HepG2 (cell line): ENCODE data around the gene ACBD7. TPM values are rescaled to one million over a fixed set of nuclear protein-coding genes. Genes with fewer than 3 reads are reported as not detected.

Source experiments
- DR1 ChIP-seq: sonication (generic); formaldehyde crosslinking; IDR thresholded peaks from 2 replicates; pipeline ENCODE4 v1.8.0; 2021; ENCODE audit warnings: mild to moderate bottlenecking, missing genetic modification reagents, inconsistent platforms
- GABPB1 ChIP-seq: IDR thresholded peaks from 2 replicates; pipeline ENCODE4 v1.6.1; 2016; ENCODE audit warnings: mild to moderate bottlenecking, missing genetic modification reagents, moderate library complexity, missing compliant biosample characterization
- GATAD1 ChIP-seq: IDR thresholded peaks from 2 replicates; pipeline ENCODE4 v1.6.1; 2016; ENCODE audit warnings: missing genetic modification reagents, missing compliant biosample characterization
- HMG20B ChIP-seq: conservative IDR thresholded peaks from 2 replicates; pipeline ENCODE4 v1.6.1; 2016; ENCODE audit warnings: missing genetic modification reagents, missing compliant biosample characterization
- KLF9 ChIP-seq: IDR thresholded peaks from 2 replicates; pipeline ENCODE4 v1.6.1; 2016; ENCODE audit warnings: low read depth
- MAF1 ChIP-seq: sonication (generic); formaldehyde crosslinking; IDR thresholded peaks from 2 replicates; pipeline ENCODE4 v1.5.0; 2020; ENCODE audit warnings: missing genetic modification reagents, borderline replicate concordance
- MYC ChIP-seq: sonication (generic); formaldehyde crosslinking; IDR thresholded peaks from 2 replicates; pipeline ENCODE4 v1.9.0; 2021; ENCODE audit warnings: missing genetic modification reagents, borderline replicate concordance
- NBN ChIP-seq: fragments of 450-650 bp; conservative IDR thresholded peaks from 2 replicates; pipeline ENCODE4 v1.6.1; 2017
- NFKB2 ChIP-seq: sonication (generic); formaldehyde crosslinking; IDR thresholded peaks from 2 replicates; pipeline ENCODE4 v1.4.0; 2020; ENCODE audit warnings: missing genetic modification reagents, borderline replicate concordance
- NR2F2 ChIP-seq: IDR thresholded peaks from 2 replicates; pipeline ENCODE4 v1.6.1; 2012; ENCODE audit warnings: low read depth, inconsistent platforms, borderline replicate concordance
- ONECUT2 ChIP-seq: sonication (generic); formaldehyde crosslinking; IDR thresholded peaks from 2 replicates; pipeline ENCODE4 v1.4.0; 2020; ENCODE audit warnings: missing genetic modification reagents
- PHF8 ChIP-seq: sonication (generic); formaldehyde crosslinking; IDR thresholded peaks from 2 replicates; pipeline ENCODE4 v1.5.0; 2020; ENCODE audit warnings: missing genetic modification reagents
- RNF2 ChIP-seq: fragments of 450-650 bp; conservative IDR thresholded peaks from 2 replicates; pipeline ENCODE4 v1.6.1; 2016; ENCODE audit warnings: low read depth
- RXRB ChIP-seq: IDR thresholded peaks from 2 replicates; pipeline ENCODE4 v1.6.1; 2016; ENCODE audit warnings: borderline replicate concordance, missing genetic modification reagents, missing compliant biosample characterization
- SOX5 ChIP-seq: IDR thresholded peaks from 2 replicates; pipeline ENCODE4 v1.6.1; 2016; ENCODE audit warnings: borderline replicate concordance
- STAG1 ChIP-seq: sonication (generic); formaldehyde crosslinking; IDR thresholded peaks from 2 replicates; pipeline ENCODE4 v1.4.0; 2020; ENCODE audit warnings: missing genetic modification reagents
- TAF1 ChIP-seq: sonication (generic); formaldehyde crosslinking; IDR thresholded peaks from 2 replicates; pipeline ENCODE4 v1.4.0; 2020; ENCODE audit warnings: missing genetic modification reagents
- ZFX ChIP-seq: sonication (generic); formaldehyde crosslinking; IDR thresholded peaks from 2 replicates; pipeline ENCODE4 v1.4.0; 2020; ENCODE audit warnings: mild to moderate bottlenecking, low read depth, missing genetic modification reagents, moderate library complexity
- ZKSCAN8 ChIP-seq: IDR thresholded peaks from 2 replicates; pipeline ENCODE4 v1.6.1; 2016; ENCODE audit warnings: borderline replicate concordance, missing genetic modification reagents, missing compliant biosample characterization
- ZNF567 ChIP-seq: sonication (generic); formaldehyde crosslinking; IDR thresholded peaks from 2 replicates; pipeline ENCODE4 v1.8.1; 2023; ENCODE audit warnings: mild to moderate bottlenecking, missing genetic modification reagents, borderline replicate concordance
- polyA plus RNA-seq, 8 experiments: library from polyadenylated mRNA; depleted of rRNA in 3 of 8; stranded (reverse) in 7 of 8; unstranded in 1 of 8; fragments of >200 nt; fragmentation: Illumina TruSeq in 4 of 8; extraction: Trizol in 4 of 8; gene quantifications; 2 replicates each; pipeline versions ENCODE4 v1.2.1 to v1.2.3, GENCODE V29; 2011 to 2016; ENCODE audit warnings: low read depth in 4 of 8, missing spikeins in 1 of 8, mixed read lengths in 1 of 8; ENCODE audit not compliant: insufficient read depth in 1 of 8
- total RNA-seq, 5 experiments: library from RNA; depleted of rRNA; stranded (reverse); fragments of >200 nt; fragmentation: Illumina TruSeq; extraction: Trizol; gene quantifications; 2 replicates each; pipeline ENCODE4 v1.2.3, GENCODE V29; 2016; ENCODE audit warnings: low read depth in 1 of 5
- TF ChIP-seq, protein P1 (sequence below): sonication (generic); formaldehyde crosslinking; IDR thresholded peaks from 2 replicates; pipeline ENCODE4 v1.5.1; 2020; ENCODE audit warnings: mild to moderate bottlenecking, missing genetic modification reagents, moderate library complexity
- TF ChIP-seq, protein P2 (sequence below): sonication (generic); formaldehyde crosslinking; IDR thresholded peaks from 2 replicates; pipeline ENCODE4 v1.5.0; 2020; ENCODE audit warnings: mild to moderate bottlenecking, missing genetic modification reagents, borderline replicate concordance
- TF ChIP-seq, protein P3 (sequence below): IDR thresholded peaks from 2 replicates; pipeline ENCODE4 v1.6.1; 2016; ENCODE audit warnings: missing genetic modification reagents, missing compliant biosample characterization

Gene ACBD7
- total and polyA plus RNA-seq, 2 of the 13 experiments (the other 11 are each of a cell fraction or from before 2014, with no cell fraction given): 1.4 to 2.6 TPM

DNA sequence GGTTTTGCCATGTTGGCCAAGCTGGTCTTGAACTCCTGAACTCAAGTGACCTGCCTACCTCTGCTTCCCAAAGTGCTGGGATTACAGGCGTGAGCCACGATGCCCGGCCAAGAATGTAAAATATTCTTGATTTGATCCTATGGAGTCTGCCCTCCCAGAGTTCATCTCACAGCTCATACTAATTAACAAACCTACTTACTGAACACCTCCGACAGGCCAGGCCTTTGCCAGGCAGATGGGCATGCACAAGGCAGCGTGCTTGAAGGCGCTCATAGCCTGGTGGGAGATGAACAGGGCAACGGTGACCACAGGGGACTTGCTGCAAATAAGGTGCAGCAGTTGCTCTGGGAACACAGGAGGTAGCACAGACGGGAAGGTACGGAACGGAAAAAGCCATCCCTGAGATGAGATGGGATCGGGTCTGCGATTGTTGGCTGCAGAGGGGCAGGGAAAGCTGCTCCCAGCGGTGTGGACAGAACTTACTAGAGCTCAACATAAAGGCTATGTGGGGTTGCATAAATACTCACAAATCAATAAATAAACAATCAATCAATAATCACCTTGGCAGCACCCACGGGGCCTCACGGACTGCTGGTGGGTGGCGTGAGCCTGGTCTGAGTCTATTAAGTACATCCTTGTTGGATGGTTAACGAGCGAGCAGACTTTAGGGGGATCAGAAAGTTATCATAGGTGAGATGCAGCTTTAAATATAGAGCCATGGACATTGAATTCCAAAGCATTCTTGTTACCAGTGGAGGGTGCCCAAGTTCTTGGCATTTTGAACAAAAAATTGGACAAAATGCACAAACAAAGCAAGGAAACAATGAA, 4.7 kb downstream of the ACBD7 start (continued):
- TF ChIP-seq, protein P1, sequence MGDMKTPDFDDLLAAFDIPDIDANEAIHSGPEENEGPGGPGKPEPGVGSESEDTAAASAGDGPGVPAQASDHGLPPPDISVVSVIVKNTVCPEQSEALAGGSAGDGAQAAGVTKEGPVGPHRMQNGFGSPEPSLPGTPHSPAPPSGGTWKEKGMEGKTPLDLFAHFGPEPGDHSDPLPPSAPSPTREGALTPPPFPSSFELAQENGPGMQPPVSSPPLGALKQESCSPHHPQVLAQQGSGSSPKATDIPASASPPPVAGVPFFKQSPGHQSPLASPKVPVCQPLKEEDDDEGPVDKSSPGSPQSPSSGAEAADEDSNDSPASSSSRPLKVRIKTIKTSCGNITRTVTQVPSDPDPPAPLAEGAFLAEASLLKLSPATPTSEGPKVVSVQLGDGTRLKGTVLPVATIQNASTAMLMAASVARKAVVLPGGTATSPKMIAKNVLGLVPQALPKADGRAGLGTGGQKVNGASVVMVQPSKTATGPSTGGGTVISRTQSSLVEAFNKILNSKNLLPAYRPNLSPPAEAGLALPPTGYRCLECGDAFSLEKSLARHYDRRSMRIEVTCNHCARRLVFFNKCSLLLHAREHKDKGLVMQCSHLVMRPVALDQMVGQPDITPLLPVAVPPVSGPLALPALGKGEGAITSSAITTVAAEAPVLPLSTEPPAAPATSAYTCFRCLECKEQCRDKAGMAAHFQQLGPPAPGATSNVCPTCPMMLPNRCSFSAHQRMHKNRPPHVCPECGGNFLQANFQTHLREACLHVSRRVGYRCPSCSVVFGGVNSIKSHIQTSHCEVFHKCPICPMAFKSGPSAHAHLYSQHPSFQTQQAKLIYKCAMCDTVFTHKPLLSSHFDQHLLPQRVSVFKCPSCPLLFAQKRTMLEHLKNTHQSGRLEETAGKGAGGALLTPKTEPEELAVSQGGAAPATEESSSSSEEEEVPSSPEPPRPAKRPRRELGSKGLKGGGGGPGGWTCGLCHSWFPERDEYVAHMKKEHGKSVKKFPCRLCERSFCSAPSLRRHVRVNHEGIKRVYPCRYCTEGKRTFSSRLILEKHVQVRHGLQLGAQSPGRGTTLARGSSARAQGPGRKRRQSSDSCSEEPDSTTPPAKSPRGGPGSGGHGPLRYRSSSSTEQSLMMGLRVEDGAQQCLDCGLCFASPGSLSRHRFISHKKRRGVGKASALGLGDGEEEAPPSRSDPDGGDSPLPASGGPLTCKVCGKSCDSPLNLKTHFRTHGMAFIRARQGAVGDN (CRISPR knock-in tag): peak; percentile 56
- TF ChIP-seq ZFX (CRISPR knock-in tag): no peak; the same call in 1 of the 2 replicates
- TF ChIP-seq PHF8: peak; percentile 50
- TF ChIP-seq, protein P2, sequence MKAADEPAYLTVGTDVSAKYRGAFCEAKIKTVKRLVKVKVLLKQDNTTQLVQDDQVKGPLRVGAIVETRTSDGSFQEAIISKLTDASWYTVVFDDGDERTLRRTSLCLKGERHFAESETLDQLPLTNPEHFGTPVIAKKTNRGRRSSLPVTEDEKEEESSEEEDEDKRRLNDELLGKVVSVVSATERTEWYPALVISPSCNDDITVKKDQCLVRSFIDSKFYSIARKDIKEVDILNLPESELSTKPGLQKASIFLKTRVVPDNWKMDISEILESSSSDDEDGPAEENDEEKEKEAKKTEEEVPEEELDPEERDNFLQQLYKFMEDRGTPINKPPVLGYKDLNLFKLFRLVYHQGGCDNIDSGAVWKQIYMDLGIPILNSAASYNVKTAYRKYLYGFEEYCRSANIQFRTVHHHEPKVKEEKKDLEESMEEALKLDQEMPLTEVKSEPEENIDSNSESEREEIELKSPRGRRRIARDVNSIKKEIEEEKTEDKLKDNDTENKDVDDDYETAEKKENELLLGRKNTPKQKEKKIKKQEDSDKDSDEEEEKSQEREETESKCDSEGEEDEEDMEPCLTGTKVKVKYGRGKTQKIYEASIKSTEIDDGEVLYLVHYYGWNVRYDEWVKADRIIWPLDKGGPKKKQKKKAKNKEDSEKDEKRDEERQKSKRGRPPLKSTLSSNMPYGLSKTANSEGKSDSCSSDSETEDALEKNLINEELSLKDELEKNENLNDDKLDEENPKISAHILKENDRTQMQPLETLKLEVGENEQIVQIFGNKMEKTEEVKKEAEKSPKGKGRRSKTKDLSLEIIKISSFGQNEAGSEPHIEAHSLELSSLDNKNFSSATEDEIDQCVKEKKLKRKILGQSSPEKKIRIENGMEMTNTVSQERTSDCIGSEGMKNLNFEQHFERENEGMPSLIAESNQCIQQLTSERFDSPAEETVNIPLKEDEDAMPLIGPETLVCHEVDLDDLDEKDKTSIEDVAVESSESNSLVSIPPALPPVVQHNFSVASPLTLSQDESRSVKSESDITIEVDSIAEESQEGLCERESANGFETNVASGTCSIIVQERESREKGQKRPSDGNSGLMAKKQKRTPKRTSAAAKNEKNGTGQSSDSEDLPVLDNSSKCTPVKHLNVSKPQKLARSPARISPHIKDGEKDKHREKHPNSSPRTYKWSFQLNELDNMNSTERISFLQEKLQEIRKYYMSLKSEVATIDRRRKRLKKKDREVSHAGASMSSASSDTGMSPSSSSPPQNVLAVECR (CRISPR knock-in tag): no peak
- TF ChIP-seq MAF1 (CRISPR knock-in tag): no peak
- no peak; the same call in 1 of the 2 replicates for TF ChIP-seq MYC
- TF ChIP-seq ZNF567: no peak
- TF ChIP-seq GABPB1 (CRISPR knock-in tag): no peak
- no peak for TF ChIP-seq RXRB (CRISPR knock-in tag)
- TF ChIP-seq ZKSCAN8 (CRISPR knock-in tag): no peak
- TF ChIP-seq TAF1: no peak; the same call in 1 of the 2 replicates
- no peak for TF ChIP-seq NR2F2
- TF ChIP-seq NFKB2 (CRISPR knock-in tag): no peak
- TF ChIP-seq ONECUT2 (CRISPR knock-in tag): peak; percentile 58; the same call in 1 of the 2 replicates
- TF ChIP-seq GATAD1: no peak
- no peak for TF ChIP-seq DR1 (CRISPR knock-in tag)
- TF ChIP-seq SOX5 (CRISPR knock-in tag): no peak
- TF ChIP-seq, protein P3, sequence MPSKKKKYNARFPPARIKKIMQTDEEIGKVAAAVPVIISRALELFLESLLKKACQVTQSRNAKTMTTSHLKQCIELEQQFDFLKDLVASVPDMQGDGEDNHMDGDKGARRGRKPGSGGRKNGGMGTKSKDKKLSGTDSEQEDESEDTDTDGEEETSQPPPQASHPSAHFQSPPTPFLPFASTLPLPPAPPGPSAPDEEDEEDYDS (CRISPR knock-in tag): no peak
- no peak for TF ChIP-seq KLF9 (CRISPR knock-in tag)
- no peak for TF ChIP-seq RNF2
- TF ChIP-seq STAG1 (CRISPR knock-in tag): no peak
- TF ChIP-seq HMG20B (CRISPR knock-in tag): no peak
- no peak for TF ChIP-seq NBN
